Bronchial epithelial cell (primary cell): ENCODE data around the gene TAP2. TPM values are rescaled to one million over a fixed set of nuclear protein-coding genes. Genes with fewer than 3 reads are reported as not detected.
A peak's percentile ranks its signal among the peaks of the same experiment; 100 is the strongest.

Experiments
- DNase-seq: peaks from one replicate; pipeline ENCODE4 v3.0.0-alpha.2; 2010; ENCODE audit warnings: low read depth
- FAIRE-seq: peaks from 2 replicates; lab custom pipeline; 2011; peaks lifted over from hg19 to GRCh38; lab: Jason Lieb, UNC
- H3K27me3 ChIP-seq: 2 replicates; pipeline ENCODE4 v1.5.1; 2011; ENCODE audit warnings: low read length; ENCODE audit not compliant: control insufficient read depth, insufficient read depth
- H3K36me3 ChIP-seq: 2 replicates; pipeline ENCODE4 v1.5.1; 2011; ENCODE audit warnings: low read length; ENCODE audit not compliant: control insufficient read depth, insufficient read depth
- H3K4me3 ChIP-seq: 2 replicates; pipeline ENCODE4 v1.5.1; 2011; ENCODE audit warnings: mild to moderate bottlenecking, low read depth, low read length, control low read depth
- total RNA-seq: library from RNA; depleted of rRNA; stranded (reverse); fragments of >200 nt; gene quantifications from 2 replicates; pipeline ENCODE4 v1.2.1, GENCODE V29; 2014
- TF ChIP-seq, protein P1 (sequence below): IDR thresholded peaks from 2 replicates; pipeline ENCODE4 v1.5.1; 2011; ENCODE audit warnings: mild to moderate bottlenecking, moderate library complexity, low read length, control low read depth, inconsistent platforms; ENCODE audit not compliant: insufficient read depth, severe bottlenecking

The TAP2 gene
- total RNA-seq, 1 donor from 2014 or later: 25.0 TPM

DNA sequence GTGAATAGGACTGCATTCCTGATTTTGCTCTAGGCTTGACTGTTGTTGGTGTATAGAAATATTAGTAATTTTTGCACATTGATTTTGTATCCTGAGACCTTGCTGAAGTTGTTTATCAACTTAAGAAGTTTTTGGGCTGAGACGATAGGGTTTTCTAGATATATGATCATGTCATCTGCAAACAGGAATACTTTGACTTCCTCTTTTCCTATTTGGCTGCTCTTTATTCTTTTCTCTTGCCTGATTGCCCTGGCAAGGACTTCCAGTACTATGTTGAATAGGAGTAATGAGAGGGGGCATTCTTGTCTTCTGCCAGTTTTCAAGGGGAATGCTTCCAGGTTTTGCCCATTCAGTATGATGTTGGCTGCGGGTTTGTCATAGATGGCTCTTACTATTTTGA is 35.1 kb downstream of the TAP2 start:
- TF ChIP-seq, protein P1, sequence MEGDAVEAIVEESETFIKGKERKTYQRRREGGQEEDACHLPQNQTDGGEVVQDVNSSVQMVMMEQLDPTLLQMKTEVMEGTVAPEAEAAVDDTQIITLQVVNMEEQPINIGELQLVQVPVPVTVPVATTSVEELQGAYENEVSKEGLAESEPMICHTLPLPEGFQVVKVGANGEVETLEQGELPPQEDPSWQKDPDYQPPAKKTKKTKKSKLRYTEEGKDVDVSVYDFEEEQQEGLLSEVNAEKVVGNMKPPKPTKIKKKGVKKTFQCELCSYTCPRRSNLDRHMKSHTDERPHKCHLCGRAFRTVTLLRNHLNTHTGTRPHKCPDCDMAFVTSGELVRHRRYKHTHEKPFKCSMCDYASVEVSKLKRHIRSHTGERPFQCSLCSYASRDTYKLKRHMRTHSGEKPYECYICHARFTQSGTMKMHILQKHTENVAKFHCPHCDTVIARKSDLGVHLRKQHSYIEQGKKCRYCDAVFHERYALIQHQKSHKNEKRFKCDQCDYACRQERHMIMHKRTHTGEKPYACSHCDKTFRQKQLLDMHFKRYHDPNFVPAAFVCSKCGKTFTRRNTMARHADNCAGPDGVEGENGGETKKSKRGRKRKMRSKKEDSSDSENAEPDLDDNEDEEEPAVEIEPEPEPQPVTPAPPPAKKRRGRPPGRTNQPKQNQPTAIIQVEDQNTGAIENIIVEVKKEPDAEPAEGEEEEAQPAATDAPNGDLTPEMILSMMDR: no peak
- DNase-seq: no peak
- Histone ChIP-seq H3K4me3 (no peak overlapping the region), H3K27me3 (no peaks in the 10 kb centered on the region), H3K36me3 (no peaks in the 10 kb centered on the region)
- no peak for FAIRE-seq

DNA sequence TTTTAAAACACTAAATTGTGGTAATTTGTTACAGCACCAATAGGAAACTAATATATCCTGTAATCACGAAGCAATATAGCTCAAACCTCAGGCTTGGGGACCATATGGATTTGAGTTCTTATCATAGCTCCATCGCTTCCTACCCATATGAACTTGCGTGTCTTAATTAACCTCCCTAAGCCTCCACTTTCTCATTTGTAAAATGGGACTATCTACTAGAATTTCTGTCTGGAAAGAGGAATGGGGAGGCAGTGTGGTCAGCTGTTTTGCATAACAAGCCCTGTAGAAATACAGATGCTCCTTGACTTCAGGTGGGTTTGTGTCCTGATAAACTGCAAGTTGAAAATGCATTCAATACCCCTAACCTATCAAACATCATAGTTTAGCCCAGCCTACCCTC is 38.8 kb downstream of the TAP2 start:
- H3K27me3 ChIP-seq: no peaks in the 10 kb centered on the region
- no peak for FAIRE-seq
- TF ChIP-seq, protein P1: no peak

DNA sequence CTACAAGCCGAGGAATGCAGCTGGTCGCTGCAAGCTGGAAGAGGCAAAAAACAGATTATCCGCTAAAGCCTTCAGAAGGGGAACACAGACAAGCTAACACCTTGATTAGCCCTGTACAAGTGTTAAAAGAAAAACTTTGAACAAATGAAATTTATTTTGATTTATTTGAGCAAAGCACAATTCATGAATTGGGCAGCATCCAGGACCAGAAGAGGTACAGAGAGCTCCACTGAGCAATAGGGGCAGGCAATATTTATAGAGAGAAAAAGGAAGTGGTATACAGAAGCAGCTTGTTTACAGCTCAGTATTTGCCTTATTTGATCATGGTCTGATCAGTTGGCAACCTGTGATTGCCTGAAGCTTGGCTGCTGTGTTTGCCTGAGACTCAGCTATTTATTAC is 39.4 kb downstream of the TAP2 start:
- Histone ChIP-seq H3K27me3 (no peaks in the 10 kb centered on the region), H3K4me3 (no peak overlapping the region), H3K36me3 (no peaks in the 10 kb centered on the region)
- TF ChIP-seq, protein P1: no peak
- DNase-seq: no peak
- FAIRE-seq: no peak

More for the DNA sequence above, 38.8 kb downstream of the TAP2 start:
- H3K36me3 ChIP-seq: no peaks in the 10 kb centered on the region
- DNase-seq: no peak
- no peak overlapping the region for H3K4me3 ChIP-seq

DNA sequence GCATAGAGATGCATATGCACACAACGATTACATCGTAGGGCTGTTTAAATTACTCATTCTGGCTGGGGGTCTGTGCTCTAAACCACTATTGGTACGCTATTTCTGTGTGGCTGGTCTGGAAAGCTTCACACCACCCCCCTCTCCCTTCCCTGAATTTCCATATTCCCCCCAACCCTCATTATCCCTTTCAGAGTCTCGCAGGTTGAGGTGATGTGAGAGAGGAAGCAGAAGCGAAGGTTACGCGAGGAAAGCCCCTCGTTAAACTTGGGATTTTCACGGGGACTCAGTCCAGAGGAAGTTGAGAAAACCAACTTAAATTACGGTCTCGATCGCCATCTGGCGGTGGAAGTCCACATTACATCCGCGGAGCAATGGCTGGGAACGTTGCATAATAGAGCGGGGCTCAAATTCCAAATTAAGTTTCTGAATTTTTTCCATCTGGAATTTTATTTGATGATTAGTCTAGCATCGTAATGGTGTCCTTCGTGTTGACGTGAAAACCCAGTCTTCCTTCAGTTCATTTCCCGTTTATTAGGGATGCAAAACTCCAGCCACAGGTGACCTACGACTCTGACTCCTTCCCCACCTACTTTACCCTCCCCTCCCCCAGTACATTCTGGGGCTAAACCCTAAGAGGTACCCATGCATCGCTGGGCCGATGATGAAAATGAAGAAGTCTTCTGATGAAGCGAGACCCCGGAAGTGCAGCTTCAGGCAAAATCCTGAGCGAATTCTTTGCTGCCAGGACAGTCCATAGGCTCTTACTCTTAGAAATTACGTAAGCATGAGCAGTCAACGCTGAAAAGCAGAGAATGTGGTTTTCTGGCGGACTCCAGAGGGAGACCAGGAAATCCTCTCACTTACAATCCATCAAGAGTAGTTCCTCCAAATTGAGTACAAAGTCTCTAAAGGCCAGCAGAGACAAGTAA is 41.4 kb downstream of the TAP2 start:
- Histone ChIP-seq H3K27me3 (no peaks in the 10 kb centered on the region), H3K4me3 (peak overlapping the region; percentile 13), H3K36me3 (no peaks in the 10 kb centered on the region)
- FAIRE-seq: peak; percentile 68
- TF ChIP-seq, protein P1: peak; percentile 72
- DNase-seq: peak; percentile 72

DNA sequence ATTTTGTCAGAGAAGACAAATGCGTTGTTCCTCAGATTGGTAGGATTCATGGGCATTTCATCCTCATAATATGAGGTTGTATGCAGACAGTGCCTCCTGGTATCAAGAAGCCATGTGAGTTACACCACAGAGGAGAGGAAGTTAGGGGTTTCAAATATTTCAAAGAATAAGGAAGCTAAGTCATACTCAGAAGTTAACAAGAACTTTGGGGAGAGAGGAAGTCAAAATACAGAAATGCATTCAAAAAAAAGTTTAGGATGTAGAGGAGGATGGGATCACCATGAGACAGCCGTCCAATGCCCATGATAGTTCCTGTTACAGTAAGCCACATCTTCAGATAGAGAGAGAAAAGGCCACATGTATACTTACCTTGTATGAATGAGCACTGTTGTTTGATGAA is 44.0 kb downstream of the TAP2 start:
- FAIRE-seq: no peak
- TF ChIP-seq, protein P1: no peak
- Histone ChIP-seq H3K36me3 (no peaks in the 10 kb centered on the region), H3K4me3 (no peak overlapping the region), H3K27me3 (no peaks in the 10 kb centered on the region)
- DNase-seq: no peak
